22Rv1 (cell line): Measurements from ENCODE around the gene TFCP2L1.

Experiments used
- H3K27ac ChIP-seq: fragments of 450-650 bp; 2 replicates; pipeline ENCODE4 v1.5.1; 2017
- ZFX ChIP-seq: fragments of 450-650 bp; IDR thresholded peaks from 2 replicates; pipeline ENCODE4 v1.6.1; 2017; ENCODE audit warnings: antibody characterized with exemption, borderline replicate concordance
- TF ChIP-seq, protein P1 (sequence below): fragments of 450-650 bp; IDR thresholded peaks from 2 replicates; pipeline ENCODE4 v1.5.1; 2017; ENCODE audit warnings: mild to moderate bottlenecking

The TFCP2L1 gene

DNA sequence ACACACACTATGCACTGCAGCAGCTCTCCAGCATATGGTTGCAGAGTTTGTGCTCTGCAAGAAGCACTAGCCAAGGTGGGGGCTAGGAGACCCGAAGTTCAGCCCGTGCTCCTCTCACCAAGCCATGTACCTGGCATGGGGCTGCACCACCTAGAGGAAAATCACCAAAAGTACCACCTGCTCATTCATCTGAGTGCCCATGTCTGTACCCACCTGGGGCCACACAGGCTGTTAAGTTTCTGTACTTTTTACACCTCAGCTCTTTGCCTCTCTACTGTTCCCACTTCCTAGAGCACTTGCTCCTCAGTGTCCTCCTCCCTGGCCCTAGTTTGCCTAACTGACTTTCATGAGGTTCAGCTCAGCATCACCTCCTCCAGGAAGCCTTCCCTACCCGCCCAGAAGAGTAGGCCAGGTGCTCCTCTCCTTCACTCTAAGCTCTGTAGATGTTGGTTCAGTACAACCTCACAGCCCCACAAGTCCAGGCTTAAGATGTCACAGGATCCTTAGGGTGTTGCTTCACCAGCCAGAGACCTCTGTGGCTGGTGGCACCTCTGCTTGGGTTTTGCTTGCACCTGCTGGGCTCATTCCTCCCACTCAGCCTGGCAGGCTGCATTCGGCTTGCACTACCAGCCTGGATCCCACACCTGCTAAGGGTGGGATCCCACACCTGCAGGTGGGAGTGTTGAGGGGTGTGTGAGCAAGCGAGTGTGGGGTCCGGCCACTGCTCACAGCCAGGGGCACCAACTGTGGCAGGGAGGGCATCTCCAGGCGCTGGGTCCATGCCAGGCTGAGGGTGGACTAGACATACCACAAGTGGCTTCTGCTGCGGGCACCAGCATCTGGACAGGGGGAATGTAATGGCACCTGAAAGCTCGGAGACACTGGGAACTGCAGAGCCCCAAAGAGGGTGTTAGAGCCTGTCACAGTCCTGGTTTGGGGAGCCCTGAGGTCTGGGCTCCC lies 10.2 kb upstream of the TFCP2L1 start:
- H3K27ac ChIP-seq, result no peak overlapping the region
- TF ChIP-seq ZFX, result no peak
- TF ChIP-seq, protein P1, sequence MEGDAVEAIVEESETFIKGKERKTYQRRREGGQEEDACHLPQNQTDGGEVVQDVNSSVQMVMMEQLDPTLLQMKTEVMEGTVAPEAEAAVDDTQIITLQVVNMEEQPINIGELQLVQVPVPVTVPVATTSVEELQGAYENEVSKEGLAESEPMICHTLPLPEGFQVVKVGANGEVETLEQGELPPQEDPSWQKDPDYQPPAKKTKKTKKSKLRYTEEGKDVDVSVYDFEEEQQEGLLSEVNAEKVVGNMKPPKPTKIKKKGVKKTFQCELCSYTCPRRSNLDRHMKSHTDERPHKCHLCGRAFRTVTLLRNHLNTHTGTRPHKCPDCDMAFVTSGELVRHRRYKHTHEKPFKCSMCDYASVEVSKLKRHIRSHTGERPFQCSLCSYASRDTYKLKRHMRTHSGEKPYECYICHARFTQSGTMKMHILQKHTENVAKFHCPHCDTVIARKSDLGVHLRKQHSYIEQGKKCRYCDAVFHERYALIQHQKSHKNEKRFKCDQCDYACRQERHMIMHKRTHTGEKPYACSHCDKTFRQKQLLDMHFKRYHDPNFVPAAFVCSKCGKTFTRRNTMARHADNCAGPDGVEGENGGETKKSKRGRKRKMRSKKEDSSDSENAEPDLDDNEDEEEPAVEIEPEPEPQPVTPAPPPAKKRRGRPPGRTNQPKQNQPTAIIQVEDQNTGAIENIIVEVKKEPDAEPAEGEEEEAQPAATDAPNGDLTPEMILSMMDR, result no peak

DNA sequence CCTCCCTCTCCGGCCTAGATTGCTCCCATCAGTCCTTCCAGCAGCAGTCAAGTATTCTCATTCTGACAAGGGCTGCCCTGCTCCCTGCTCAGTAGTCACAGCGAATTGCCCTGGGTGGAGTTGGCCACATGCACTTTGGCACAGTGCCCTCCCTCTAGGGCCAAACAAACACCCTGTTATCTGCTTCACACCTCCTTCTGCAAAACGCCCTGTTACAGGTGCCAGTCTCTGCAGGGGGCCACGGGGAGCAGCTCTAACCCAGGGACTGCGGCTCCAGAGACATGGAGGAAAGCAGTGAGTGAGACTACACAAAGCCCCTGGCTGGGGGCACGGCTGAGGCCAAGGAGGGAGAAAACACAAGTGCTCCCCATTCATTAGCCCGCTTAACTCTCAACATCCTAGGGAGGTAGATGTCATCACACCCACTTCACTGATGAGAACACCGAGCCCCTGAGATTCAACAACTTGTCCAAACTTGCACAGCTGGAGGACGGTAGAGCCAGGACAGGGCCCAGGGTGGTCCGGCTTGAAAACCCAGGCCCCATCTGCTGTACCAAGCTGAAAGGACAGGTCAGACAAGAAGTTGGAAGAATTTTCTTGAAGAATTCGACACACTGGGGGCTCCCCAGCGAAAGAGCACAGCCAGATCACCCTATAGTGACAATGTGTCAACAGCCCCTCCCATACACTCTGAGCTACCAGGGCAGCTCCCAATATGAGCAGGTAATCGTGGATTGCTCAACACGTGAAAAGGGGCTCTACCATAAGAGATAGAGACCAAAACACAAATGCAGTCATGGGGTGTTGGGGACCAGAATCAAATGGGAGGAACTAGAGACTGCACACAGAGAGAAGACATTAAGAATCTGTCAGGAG lies 8.7 kb upstream of the TFCP2L1 start:
- TF ChIP-seq, protein P1, result no peak
- TF ChIP-seq ZFX, result no peak
- H3K27ac ChIP-seq, result no peak overlapping the region

DNA sequence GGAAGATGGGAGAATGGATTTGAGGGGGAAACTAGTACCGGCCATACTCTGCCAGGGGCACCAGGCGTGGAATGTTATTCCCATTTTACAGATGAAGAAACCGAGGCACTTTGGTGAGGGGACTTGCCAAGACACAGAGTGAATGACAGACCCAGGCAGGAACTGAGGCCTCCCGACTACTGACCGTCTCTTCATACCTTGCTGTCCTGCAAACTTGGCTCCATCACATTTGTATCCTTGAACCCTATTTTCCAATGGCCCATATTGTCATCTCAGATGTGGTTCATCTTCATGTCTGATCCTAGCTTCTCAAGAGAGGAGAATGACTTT lies 6.2 kb upstream of the TFCP2L1 start:
- no peak for TF ChIP-seq ZFX
- H3K27ac ChIP-seq, result no peak overlapping the region

DNA sequence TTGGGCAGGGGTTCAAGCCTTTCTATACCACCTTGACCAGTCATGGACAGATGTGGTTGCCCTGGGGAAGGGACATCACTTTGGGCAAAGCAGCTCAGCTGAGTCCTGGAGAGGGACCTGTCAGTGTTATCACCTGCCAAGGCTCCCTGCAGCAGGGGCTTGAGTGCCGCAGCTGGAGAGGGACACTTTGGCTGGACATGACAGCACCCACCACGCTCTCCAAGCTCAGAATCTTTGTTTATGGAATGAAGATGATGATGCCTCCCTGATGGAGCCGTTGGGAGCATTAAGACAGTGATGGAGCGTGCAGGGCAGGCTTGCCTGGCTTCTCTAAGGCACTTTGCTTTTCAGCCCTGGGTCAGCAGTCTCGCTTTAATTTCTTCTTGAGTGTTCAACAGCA lies 4.3 kb upstream of the TFCP2L1 start:
- no peak for TF ChIP-seq ZFX
- TF ChIP-seq, protein P1, result no peak

DNA sequence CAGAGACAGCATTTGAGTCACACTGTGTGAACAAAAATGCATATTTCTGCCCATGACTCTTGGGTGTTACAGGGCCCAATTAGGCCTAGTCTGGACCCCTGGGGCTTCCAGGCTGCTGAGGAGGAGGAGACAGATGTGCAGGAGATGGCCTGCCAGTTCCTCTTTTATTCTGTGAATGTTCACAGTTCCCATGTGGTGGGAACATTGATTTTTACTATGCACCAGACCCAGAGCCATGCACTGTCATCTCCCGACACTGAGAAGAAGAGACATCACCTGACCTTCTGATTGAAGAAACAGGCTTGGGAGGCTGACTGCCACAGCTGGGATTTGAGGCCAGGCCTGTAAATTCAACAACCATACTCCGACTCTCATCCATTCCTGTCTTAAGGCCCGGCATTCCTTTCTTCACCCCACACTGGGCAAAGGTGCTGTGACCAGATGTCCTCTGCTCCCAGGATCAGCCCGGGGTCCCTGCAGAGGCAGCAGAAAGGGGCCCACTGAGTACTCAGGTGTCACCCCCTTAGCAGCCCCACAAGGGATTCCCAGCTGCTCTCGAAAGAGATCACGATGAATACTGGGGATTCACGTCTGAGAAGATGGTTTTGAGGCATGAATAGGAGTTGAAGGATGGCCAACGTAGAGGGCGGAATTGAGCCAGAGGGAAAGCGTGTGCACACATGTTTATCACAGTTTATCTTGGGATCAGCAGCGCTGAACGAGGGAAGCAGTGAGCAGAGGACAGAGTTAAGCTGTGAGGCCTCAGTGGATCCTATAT lies 3.6 kb upstream of the TFCP2L1 start:
- TF ChIP-seq, protein P1, result no peak
- no peak for TF ChIP-seq ZFX
- H3K27ac ChIP-seq, result no peak overlapping the region

More for the DNA sequence above, 4.3 kb upstream of the TFCP2L1 start:
- H3K27ac ChIP-seq, result no peak overlapping the region

DNA sequence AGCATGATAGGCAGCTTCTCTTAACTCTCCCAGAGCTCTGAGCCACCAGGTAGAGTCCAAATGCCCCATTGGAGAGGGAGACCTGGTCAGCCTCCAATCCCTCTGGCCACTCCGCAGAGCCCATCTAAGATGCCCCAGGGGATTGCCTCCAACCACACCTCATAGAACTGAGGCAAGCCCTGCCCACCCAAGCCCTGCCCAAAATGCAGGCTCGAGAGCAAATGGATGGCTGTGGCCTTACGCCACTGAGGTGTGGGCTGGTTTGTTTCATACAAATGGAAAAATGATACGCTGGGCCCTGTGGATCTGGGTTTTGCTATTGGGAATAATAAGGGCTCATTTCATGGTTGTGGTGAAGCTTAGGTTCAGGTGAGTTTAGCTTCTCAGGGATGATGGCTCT lies 3.0 kb upstream of the TFCP2L1 start:
- TF ChIP-seq, protein P1, result no peak
- TF ChIP-seq ZFX, result no peak

DNA sequence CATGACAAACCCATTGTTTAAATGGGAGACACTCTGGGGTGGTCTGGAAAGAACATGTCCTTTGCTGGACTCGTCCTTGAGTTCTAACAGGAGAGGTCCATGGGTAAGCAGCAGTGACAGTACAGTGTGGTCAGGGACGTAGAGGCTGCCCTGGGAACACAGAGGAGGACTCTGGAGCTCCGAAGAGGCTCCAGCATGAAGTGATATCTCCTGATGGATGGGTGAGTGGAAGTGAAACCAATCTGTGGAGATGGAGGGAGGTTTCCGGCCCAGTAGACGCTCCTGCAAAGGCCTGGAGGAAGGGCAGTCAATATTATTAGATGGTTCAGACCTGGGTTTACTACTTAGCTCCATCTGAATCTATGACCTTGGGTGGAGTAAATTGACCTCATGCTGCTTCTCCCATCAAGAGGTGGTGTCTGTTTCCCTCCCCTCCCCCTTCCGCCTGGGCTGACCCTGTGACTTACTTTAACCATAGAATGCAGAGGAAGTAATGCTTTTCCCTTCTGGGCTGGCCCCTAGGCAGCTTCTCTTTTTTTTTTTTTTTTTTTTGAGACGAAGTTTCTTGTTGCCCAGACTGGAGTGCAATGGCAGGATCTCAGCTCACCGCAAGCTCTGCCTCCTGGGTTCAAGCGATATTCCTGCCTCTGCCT lies 2.3 kb upstream of the TFCP2L1 start:
- no peak for TF ChIP-seq ZFX
- TF ChIP-seq, protein P1, result no peak
- no peak overlapping the region for H3K27ac ChIP-seq

More for the DNA sequence above, 3.0 kb upstream of the TFCP2L1 start:
- no peak overlapping the region for H3K27ac ChIP-seq
